ENCODE data around the gene CASD1.

CASD1 gene

DNA sequence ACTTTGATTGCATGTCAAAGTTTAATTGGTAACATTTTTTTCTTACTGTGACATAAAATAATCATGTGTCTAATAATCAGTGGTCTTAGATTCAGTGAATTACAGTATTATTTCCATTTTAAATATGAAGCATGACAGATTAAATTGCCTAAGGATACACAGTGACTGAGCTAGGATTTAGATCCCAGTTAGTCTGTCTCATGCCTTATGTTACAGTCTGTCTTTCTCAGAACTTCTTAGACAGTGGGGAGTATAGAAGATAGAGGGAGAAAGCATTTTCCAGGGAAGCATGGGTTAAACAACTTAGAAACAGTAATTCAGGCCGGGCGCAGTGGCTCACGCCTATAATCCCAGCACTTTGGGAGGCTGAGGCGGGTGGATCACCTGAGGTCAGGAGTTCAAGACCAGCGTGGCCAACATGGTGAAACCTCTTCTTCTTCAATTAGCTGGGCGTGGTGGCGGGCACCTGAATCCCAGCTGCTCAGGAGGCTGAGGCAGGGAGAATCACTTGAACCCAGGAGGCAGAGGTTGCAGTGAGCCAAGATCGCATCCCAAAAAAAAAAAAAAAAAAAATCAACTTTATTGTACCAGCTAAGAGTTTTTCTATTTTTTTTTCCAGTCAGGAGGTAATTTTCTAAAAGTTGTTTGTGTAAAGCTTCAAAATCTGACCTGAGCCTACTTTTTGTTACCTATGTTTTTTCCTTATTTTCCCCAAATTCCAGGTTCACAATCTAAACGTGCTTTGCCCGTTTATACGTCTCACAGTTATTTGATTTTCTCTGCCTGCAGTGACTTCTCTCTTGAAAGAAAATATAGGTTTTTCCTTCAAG is 3.3 kb downstream of the CASD1 start:
- DNase-seq (ENCODE audit: low spot score) = no peak

DNA sequence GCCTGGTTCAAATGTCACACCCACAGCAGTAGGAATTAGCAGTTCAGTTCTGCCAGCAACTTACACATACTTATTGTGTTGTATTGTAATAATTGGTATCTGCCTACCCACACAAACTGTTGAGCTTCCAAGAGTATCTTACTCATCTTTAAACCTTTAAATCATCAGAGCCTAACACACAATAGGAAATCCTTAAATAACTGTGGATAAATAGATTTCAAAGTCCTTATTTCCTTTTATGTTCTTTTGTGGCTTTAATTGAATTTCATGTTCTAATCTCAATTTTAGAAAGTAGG is 3.9 kb downstream of the CASD1 start:
- DNase-seq (ENCODE audit: low spot score) = no peak

DNA sequence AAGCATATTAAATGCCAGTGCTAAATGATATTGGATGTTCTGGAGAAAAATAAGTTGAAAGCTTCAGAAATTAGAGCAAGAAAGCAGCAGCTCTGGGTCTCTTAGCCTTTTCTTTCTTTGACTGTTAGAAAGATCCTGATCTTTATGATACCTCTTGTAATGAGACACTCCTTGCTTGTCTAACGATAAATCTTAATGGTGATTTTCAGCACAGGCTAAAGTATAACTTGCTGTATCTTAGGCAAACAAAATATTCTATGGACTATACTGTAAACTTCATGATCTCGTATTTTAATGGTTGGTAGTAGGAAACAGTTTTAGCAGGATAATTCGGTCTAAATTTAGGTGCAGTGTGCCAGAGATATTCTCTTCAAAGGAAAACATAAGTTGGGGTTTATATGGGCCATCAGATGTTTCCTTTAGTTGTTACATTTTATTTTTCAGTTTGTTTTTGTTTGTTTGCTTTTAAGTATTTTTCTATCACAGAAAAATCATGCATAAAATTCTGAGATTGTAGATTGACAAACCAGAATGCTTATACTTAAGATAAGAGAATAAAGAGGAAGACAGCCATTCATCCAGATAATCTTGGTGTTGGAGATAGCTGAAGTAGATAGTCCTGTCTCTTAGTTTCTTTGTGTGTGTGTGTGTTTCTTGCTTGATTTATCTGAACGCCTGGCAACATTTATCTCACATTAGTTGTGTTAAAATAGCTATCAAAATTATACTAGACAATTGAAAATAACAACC is 4.7 kb downstream of the CASD1 start:
- DNase-seq (ENCODE audit: low spot score) = no peak

DNA sequence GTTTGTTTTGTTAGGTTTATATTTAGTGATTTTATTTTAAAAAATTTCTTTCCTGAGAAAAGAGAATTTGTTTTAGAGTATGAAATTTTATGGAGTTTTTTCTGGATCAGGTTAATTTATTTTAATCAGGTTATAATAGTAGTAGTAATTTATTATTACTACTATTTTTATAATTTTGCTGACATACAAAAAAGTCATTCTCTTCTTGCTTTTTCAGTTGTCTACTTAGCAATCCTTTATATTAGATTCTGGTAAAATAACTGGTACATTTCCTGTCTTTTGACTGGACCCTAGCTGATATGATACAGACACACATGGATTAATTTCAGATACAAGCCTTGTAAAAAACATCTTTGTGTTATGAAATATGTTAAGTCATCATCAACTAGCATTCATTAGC is 5.3 kb downstream of the CASD1 start:
- DNase-seq (ENCODE audit: low spot score) = no peak

DNA sequence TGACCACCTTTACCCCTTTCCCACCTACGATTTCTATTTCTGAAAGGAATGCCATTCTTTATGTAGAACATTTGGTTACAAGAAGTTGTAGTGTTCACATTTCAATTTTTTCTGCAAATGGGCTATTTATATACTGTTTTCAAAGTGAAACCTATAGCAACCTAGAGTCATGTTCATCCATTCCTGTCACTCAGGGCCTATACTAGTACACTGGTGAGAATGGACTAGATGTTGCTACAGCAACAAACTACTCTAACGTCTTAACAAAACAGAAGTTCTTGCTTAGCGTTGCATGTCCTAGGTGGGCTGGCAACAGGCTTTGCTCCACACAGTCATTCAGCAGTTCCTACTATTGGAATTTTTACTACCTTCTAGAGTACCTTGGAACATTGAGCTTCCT is 16.3 kb downstream of the CASD1 start:
- DNase-seq (ENCODE audit: low spot score) = no peak

DNA sequence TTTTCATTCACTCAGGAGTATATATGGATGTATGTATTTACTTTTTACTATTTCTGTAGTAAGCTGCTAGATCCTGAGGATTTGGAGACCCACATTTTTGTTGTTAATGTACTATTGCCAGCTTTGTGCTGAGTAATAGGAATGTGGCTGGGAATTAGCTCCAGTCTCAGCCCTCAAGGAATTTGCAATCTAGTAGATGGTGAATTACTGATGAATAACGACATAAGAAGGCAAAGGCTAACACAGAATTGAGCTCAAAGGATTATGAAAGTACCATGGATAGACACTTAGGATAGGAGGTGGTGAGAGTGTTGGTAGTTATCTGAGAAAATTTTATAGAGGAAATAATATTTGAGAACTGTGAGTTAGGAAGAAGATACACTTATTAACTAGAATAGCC is 19.9 kb downstream of the CASD1 start:
- DNase-seq (ENCODE audit: low spot score) = peak; percentile 15

DNA sequence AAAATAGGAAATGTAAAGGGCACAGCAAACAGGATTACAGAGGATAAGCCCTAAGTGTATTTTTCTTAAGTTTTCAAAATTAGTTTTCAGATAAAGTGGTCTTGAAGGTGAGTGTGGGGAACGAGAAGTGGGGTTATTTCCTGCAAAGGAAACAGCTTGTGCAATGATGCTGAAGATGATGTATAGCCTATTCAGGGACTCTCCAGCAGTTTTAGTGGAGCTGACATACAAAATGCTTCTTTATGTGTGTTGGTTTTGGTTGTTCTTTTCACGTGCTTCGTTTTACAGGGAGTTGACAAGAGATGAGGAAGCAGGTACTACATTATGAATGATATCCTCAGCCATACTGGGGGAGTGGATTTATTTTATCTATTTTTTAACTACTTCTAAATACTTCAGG is 20.5 kb downstream of the CASD1 start:
- DNase-seq (ENCODE audit: low spot score) = no peak

DNA sequence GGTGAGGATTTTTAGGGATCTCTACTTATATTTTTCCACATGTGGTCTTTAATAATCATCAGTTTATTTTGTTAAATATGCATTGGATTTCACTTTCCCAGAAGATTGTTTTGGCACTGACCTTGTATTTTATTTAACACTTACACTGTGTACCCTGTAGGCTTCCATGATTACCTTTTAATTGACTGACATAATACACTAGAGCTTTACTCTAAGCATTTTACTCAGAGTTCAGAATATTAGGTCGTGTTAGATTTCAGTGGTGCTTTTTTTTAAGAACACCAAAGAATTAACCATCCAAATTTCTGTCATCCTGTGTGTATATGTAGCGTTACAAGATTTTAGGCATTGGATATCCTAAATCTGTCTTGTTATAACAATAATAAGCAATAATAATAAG is 23.1 kb downstream of the CASD1 start:
- no peak for DNase-seq (ENCODE audit: low spot score)

DNA sequence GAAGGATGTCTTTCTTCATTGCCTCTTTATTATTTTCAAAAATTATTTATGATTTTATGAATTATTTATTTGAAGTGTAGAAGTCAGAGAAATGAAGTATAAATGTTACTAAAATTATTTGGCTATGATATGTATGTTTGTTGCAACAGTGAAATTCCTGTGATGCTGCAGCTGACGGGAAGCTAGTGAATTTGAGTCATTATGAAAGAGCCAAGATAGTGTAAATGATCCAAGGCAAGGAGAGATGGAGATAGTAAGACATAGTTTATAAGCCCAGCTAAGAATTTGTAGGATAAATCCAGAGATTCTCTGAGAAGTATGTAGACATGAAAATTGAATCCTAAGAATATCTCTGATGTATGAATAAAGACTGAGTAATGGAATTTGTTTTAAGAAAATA is 30.8 kb downstream of the CASD1 start:
- DNase-seq (ENCODE audit: low spot score) = no peak

DNA sequence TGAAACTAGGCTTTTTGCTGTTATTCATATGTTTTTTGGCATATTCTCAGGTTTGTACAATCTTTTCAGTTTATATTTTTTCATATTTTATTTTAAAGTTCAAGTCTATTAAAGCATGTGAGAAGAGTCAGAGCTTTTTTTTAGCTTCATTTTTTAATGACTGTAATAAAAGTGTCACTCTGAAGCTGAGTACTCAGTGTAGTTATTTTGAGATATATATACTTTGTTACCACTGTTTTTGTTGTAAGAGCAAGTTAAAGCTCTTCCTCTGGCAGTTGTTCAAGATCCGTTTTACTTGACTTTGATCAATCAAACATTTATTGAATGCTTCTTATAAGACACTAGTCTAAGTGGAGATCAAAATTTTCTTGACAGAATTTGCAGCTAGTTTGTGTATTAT is 37.5 kb downstream of the CASD1 start:
- no peak for DNase-seq (ENCODE audit: low spot score)

DNA sequence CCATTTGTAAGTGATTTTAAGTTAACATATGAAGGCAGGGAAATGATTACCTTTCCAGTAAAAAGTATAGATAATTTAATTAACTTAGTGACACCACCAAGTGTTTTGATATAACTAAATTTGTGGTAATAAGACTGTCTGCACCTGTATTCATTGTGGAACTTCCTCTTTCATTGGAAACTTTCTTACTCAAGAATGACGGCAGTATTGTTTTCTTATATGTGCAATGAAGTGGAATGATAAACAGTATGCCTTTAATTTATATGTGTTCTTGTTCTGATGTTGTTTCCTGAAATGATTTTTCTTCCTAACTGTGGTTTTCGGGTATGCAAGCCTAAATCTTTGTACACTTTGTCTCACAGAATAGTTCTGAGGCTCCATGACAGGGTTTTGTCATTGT is 46.4 kb downstream of the CASD1 start:
- no peak for DNase-seq (ENCODE audit: low spot score)

DNA sequence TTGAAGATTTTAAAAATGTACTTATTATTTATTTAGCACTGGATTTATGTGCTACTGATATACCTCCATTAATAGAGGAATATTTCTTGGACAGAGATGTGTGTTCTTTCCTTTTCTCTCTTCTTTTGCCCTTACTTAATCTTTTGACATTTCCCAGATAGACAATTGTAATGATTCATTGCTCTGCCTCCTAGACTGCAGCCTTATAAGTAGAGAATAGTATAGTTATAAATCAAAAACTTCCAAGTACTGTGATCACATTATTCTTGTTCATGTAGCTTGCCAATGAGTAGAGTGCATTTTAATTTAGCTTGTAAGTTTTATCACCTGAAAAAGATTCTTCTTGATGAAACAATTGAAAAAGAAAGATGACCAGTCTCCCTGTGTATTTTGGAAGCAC is 47.6 kb downstream of the CASD1 start:
- DNase-seq (ENCODE audit: low spot score) = no peak

DNA sequence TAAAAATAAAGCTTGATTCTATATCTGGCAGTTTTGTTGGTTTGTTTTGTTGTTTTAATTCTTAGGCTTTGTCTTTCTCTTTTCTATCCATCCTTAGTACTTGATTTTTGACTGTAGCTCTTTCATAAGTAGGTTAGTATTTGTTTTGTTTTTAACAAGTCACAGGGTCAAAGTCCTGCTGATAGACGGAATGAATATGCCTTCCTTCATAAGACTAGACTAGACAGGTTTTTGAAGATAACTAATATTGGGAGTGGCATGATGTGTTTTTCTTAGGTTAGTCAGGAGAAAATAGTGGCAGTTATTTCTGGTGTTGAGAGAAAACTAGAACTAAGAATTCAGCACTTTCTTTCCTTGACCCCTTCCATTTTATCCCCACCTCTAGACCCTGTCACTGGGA is 50.4 kb downstream of the CASD1 start:
- no peak for DNase-seq (ENCODE audit: low spot score)

DNA sequence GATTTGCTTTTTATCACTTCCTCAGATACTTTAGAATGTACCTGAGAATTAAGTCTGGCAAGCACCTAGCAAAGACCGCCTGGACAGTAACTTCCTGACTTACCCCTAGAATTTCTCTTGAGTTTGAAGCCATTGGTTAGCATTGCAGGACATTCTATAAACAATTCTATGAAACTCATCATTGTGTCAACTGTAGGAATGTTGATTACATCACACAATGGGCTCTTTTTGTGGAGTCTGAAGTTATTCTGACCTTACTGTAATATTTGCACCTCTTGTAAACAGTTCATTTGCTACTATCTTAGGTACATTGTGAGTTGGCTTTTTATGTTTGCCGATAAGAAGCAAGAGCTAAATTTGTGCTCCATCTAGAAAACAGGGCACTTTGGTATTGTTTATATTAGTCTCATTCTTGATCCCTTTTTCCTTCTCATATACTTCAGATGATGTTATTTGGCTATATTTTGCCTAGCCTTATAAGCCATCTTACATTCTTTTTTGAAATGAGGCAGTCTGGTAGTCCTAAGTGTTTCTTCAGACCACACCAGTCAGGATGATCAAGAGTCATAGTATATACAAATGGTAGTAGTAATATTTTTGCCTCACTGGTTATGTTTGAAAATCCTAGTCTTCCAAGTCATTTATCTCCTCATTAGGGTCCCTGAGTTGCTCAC is 52.4 kb downstream of the CASD1 start:
- DNase-seq (ENCODE audit: low spot score) = peak; percentile 9

DNA sequence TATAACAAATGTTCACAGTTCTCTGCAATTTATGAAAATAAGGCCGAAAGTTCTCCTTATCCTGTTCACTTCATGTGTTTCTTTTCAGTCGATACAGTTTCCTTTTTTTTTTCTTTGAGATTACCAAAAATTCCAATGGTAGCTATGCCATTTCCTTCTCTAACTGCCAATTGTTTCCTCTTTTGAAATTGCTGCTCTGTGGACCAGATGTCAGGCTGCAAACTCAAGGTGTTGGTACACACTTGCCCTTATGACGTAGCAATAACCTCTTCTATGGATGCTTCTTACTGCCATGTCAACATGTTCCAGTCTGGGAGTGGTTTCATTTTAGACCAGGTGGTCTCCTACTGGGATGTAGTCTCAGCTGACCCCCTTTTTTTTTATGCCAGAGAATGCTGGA is 52.9 kb downstream of the CASD1 start:
- DNase-seq (ENCODE audit: low spot score) = no peak

DNA sequence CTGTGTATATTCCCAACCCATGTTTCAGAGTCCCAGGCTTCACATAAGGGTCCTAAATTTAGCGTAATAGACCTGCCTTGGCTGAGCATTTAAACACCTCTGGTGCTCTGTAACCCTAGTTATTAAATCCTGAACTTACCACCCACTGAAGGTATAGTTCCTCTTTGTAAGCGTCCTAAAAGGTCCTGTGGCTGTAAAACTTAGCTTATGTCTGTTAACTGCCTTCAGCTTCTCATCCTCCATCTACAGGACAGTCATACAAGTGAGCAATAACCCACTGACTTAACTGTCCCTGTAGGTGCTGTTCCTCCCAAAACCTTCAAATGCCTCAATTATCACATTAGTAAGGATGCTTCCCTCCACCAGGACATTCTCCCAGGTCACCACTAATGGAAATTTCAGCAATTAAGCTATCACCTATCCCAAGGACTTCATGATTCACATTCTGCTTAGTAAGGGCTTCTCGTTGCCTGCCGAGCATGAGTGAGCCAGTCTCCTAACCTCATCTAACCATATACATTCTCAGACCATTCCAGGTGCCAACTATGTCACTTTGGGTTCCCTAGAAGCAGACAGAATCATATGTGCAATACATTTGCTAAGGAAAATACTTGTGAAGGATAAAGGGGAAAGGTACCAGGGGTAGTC is 55.8 kb downstream of the CASD1 start:
- no peak for DNase-seq (ENCODE audit: low spot score)

DNA sequence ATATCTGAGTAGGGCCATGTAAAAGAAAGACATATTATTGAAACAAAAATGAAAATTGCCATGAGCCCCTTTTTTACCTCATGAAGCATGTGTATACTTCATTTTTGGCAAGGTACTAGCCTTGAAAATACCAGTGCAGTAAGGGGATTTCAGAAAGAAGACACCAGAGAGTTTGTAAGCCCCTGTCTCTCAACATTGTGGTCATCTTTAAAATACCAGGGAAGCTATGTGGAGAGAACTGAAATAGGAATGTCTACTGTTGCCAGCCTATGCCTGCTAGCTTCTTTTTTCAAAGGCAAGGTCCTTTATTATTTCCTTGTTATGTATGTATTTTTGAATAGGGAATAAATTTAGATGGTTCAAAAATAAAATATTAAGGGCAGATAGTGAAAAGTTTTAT is 57.8 kb downstream of the CASD1 start:
- no peak for DNase-seq (ENCODE audit: low spot score)

DNA sequence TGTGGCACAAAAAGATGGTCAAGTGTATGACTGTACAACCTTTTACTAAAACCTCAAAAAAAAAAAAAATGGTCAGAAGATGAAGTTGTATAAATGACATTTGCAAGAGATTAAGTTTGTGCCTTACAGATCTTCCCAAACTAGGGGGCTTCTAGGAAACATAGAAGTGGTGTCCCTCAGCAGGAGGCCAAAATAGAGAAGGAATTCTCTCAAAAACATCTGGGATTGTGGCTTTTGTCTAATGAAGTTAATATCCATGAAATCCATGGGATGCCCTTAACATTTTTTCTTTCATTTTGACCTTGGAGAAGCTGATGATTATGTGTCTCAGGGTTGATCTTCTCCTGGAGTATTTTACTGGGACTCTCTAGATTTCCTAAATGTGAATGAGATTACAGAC is 62.2 kb downstream of the CASD1 start:
- no peak for DNase-seq (ENCODE audit: low spot score)

DNA sequence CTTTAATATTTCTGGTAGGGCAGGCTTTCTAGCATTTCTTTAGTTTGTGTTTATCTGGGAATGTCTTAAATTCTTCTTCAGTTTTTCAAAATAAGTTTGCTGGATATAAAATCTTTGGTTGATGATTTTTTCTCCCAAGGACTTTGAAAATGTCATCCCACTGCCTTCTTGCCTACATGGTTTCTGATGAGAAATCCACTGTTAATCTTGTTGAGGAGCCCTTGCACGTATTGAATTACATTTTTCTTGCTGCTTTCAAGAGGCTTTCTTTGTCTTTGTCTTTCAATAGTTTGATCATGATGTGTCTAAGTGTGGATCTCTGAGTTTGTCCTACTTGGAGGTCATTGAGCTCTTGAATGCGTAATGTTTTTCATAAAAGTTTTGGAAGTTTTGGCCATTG is 66.0 kb downstream of the CASD1 start:
- no peak for DNase-seq (ENCODE audit: low spot score)

DNA sequence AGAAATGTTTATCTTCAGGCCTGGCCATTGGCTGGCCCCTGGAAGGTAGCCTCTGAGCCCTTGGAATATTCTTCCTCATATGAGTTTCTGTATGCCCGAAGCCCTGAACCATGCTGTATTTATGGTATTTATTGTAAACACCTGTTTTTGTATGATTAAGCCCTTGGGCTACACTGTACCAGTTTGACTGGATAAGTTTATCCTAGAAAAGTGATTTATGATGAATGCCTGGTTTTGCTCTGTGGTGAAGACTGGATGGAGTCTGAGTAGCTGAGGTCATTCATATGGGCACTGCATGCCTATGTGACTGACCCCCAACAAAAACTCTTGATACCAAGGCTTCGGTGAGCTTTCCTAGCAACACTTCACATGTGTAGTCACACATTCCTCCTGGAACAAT is 66.7 kb downstream of the CASD1 start:
- no peak for DNase-seq (ENCODE audit: low spot score)

DNA sequence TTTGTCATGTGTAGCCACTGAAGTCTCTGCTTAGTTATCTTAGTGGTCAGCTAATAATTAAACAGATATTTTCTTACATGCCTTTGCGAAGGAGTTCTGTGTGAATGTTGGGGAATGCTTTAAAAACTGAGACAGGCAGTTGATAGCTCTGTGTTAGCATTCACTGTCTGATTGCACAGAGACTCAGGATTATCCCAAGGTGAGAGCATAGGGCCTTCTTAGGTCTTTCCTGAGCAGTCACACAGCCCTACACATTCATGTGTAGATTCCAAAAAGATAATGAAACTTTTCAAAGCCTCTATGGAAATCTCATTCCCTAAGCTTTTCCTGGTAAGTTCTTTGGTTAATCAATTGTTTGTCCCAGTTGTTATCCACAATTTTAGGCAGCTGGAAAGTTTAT is 67.7 kb downstream of the CASD1 start:
- DNase-seq (ENCODE audit: low spot score) = no peak

DNA sequence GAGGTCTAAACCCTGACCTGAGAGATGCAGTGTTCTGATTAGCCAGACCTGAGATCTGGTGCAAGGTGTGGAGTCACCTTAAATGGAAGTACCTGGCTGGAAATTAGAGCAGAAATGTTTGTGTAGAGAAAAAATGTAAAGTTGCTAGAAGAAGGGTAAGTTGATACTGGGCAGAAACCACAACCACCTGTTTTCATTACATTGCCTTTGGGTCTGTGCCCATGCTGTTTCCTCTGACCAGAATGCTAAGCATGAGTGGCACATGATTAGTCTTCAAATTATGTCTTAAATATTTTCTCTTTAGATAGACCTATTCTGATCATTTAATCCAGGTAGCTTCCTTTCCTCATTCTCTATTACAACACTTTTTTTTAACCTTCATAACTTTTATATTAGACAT is 69.0 kb downstream of the CASD1 start:
- DNase-seq (ENCODE audit: low spot score) = no peak

DNA sequence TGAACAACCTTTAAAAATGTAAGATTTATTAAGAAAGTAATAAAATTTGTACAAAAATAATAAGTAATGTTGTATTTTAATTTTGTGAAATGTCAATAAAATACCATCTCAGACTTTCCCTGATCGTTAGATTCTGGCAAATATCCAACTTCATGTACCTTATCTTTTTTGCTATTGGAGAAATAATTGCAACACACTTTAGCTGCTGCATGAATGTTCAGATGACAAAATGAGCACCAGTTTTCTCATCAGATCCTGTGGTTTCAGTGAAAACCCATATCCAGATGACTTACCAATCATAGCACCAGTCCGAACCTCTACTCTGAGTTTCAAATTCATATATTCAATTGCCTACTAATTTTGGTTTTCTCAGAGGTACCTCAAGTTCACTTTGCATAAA is 69.9 kb downstream of the CASD1 start:
- DNase-seq (ENCODE audit: low spot score) = no peak
